ENCODE results near the gene AIP. TPM values are rescaled to one million over a fixed set of nuclear protein-coding genes. Genes with fewer than 3 reads are reported as not detected.

The AIP gene
- polyA plus RNA-seq, 3 donors: 76.7 to 132 (median 99.3) TPM

DNA sequence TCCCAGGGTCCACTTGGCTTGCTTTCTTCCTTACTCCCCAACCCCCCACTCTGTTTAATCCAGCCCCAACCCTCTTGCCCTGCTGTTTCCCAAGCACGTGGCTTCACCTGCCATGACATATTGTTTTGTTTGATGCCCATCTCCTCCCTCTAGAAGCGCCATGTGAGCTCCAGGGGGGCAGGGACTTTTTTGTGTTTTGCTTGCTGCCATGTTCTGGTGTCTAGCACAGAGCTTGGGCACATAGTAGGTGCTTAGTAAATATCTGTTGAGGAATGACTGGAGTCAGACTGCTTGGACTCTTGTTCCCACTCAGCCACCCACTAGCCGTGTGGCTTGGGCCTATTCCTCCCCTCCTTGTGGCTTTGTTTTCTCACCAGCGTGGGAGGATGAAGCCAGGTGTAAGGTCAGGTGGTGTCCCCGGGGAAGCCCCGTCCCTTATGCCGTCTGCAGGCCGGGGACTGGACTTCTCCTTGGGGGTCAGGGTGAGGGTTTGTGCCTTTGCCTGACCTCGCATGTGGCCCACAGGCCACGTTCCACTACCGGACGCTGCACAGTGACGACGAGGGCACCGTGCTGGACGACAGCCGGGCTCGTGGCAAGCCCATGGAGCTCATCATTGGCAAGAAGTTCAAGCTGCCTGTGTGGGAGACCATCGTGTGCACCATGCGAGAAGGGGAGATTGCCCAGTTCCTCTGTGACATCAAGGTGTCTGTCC, 3.8 kb downstream of the AIP start:
- 93% methylated on average over 18 of the region's 20 CpGs for WGBS (ENCODE audit: insufficient coverage)
- no peaks in the 10 kb centered on the region for H3K27me3 ChIP-seq (ENCODE audit: control insufficient read depth in 2 of 2, insufficient read depth in 2 of 2, low read length in 2 of 2)
- peaks cover 0 to 7% (median 2%) of the 10 kb centered on the region in 7 donors for H3K9me3 Mint-ChIP-seq
- no peak for DNase-seq
- H3K4me3 ChIP-seq (replicated peaks in 1 of 3; ENCODE audit: low read depth in 2 of 3, low read length in 3 of 3): no peak overlapping the region
- peak overlapping the region in 3 of 7 donors; percentile 4 to 37 (median 8) for H3K27ac Mint-ChIP-seq
- peaks cover 77% of the 10 kb centered on the region for H4K20me1 ChIP-seq (ENCODE audit: insufficient read depth, low read length)
- no peak overlapping the region for H3K27ac ChIP-seq (ENCODE audit: low read depth in 1 of 2, low read length in 2 of 2)
- peaks cover 40% of the 10 kb centered on the region for H3K4me1 Mint-ChIP-seq
- no peak overlapping the region for H3K4me3 Mint-ChIP-seq
- no peak overlapping the region for H3K9ac ChIP-seq (ENCODE audit: insufficient read depth, low read length, poor library complexity, severe bottlenecking)
- no peak overlapping the region for H2AFZ ChIP-seq (ENCODE audit: insufficient read depth, low read depth, low read length, poor library complexity, severe bottlenecking)
- H3K79me2 ChIP-seq (ENCODE audit: insufficient read depth, low read length): peaks cover 40% of the 10 kb centered on the region
- H3K36me3 ChIP-seq (replicated peaks in 1 of 2; ENCODE audit: control insufficient read depth in 1 of 2, insufficient read depth in 2 of 2, low read length in 2 of 2): peaks cover 39 to 53% of the 10 kb centered on the region in 2 donors
- no peak for TF ChIP-seq CTCF (IDR thresholded peaks at IDR 0.05)
- H3K4me1 ChIP-seq (ENCODE audit: control insufficient read depth in 1 of 2, insufficient read depth in 2 of 2, low read length in 2 of 2): peaks cover 43 to 46% of the 10 kb centered on the region in 2 donors
- peaks cover 0 to 2% (median 0%) of the 10 kb centered on the region in 3 donors for H3K27me3 Mint-ChIP-seq (ENCODE audit: low read depth in 3 of 3)
- peaks cover 50 to 55% of the 10 kb centered on the region in 2 donors for H3K36me3 Mint-ChIP-seq
- no peaks in the 10 kb centered on the region for H3K9me3 ChIP-seq (replicated peaks in 1 of 2; ENCODE audit: control insufficient read depth in 1 of 2, insufficient read depth in 1 of 2, low read length in 2 of 2)
- intact Hi-C loops (cut with micrococcal nuclease): no loop called here
- H3K4me2 ChIP-seq (replicated peaks; ENCODE audit: extremely low read depth, low read length, poor library complexity, severe bottlenecking): no peak overlapping the region

GRCh38 chr11:67489203-67489884, 6.5 kb downstream of the AIP start:
- H3K4me1 Mint-ChIP-seq: peaks cover 21% of the 10 kb centered on the region
- no peak overlapping the region for H2AFZ ChIP-seq (ENCODE audit: insufficient read depth, low read depth, low read length, poor library complexity, severe bottlenecking)
- H3K4me3 ChIP-seq (replicated peaks in 1 of 3; ENCODE audit: low read depth in 2 of 3, low read length in 3 of 3): no peak overlapping the region
- no peak overlapping the region for H3K27ac ChIP-seq (ENCODE audit: low read depth in 1 of 2, low read length in 2 of 2)
- H3K9me3 ChIP-seq (replicated peaks in 1 of 2; ENCODE audit: control insufficient read depth in 1 of 2, insufficient read depth in 1 of 2, low read length in 2 of 2): no peaks in the 10 kb centered on the region
- H3K4me3 Mint-ChIP-seq: no peak overlapping the region
- peaks cover 92% of the 10 kb centered on the region for H4K20me1 ChIP-seq (ENCODE audit: insufficient read depth, low read length)
- no peak overlapping the region for H3K4me2 ChIP-seq (replicated peaks; ENCODE audit: extremely low read depth, low read length, poor library complexity, severe bottlenecking)
- peaks cover 0 to 2% (median 0%) of the 10 kb centered on the region in 3 donors for H3K27me3 Mint-ChIP-seq (ENCODE audit: low read depth in 3 of 3)
- intact Hi-C loops (cut with micrococcal nuclease): no loop called here
- H3K4me1 ChIP-seq (ENCODE audit: control insufficient read depth in 1 of 2, insufficient read depth in 2 of 2, low read length in 2 of 2): peaks cover 21 to 22% of the 10 kb centered on the region in 2 donors
- no peaks in the 10 kb centered on the region for H3K27me3 ChIP-seq (ENCODE audit: control insufficient read depth in 2 of 2, insufficient read depth in 2 of 2, low read length in 2 of 2)
- 94% methylated on average over 23 of the region's 25 CpGs for WGBS (ENCODE audit: insufficient coverage)
- no peak for TF ChIP-seq CTCF (IDR thresholded peaks at IDR 0.05)
- no peaks in the 10 kb centered on the region for H3K9me3 Mint-ChIP-seq
- H3K36me3 Mint-ChIP-seq: peaks cover 62 to 77% of the 10 kb centered on the region in 2 donors
- H3K9ac ChIP-seq (ENCODE audit: insufficient read depth, low read length, poor library complexity, severe bottlenecking): no peak overlapping the region
- H3K79me2 ChIP-seq (ENCODE audit: insufficient read depth, low read length): peaks cover 32% of the 10 kb centered on the region
- no peak overlapping the region for H3K27ac Mint-ChIP-seq
- DNase-seq: no peak
- H3K36me3 ChIP-seq (replicated peaks in 1 of 2; ENCODE audit: control insufficient read depth in 1 of 2, insufficient read depth in 2 of 2, low read length in 2 of 2): peaks cover 64 to 80% of the 10 kb centered on the region in 2 donors
